HG02970 (cell line): ENCODE measurements around the gene SLC22A15.
"Not testable (repeated sequence)": the region's sequence is repeated elsewhere in the genome, so short reads cannot be mapped to it uniquely, and the experiment has no call there.

Experiments used
- ATAC-seq: cut with Tn5 transposase; IDR thresholded peaks from one replicate; pipeline ENCODE4 v1.9.1; 2021; ENCODE audit warnings: mild to moderate bottlenecking, moderate library complexity, moderate number of reproducible peaks; ENCODE audit not compliant: unreplicated experiment, low FRiP score

SLC22A15 gene

DNA sequence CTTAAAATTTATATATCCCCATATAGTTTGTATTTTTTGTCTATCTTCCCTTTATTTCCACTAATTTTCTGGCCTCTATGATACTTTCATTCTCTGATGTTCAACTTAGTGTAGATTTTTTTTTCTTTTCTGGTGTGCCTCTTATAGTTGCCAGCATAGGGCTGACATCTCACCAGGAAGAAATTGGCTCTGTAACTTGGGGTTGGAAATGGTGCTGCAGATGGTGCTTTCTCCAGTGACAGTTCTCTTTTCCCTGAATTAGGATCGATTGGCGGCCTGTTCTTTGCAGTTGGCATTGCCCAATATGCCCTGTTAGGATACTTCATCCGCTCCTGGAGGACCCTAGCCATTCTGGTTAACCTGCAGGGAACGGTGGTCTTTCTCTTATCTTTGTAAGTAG lies 50.3 kb downstream of the SLC22A15 start:
- no peak for ATAC-seq

GRCh38 chr1:116031302-116031835 lies 55.1 kb downstream of the SLC22A15 start:
- no peak for ATAC-seq

GRCh38 chr1:116033322-116033721 lies 57.0 kb downstream of the SLC22A15 start:
- ATAC-seq: no peak

DNA sequence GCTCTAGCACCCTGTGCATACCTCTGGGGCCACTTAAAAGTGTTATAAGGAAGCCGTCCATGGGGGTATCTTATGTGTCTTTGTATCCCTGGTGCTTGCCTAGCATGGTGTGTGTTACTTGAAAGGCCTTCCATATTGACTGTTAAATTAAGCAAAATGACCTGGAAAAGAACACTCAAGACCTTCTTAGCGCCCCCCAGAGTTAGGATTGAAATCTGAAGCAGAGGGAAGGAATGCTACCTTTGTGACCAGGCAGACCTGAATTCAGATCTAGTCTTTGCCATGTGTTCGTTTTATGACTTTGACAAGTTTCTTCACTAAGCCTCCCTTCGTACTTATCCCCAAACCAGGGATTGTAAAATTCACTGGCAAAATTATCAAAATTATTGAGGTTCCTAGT lies 59.9 kb downstream of the SLC22A15 start:
- ATAC-seq: no peak

DNA sequence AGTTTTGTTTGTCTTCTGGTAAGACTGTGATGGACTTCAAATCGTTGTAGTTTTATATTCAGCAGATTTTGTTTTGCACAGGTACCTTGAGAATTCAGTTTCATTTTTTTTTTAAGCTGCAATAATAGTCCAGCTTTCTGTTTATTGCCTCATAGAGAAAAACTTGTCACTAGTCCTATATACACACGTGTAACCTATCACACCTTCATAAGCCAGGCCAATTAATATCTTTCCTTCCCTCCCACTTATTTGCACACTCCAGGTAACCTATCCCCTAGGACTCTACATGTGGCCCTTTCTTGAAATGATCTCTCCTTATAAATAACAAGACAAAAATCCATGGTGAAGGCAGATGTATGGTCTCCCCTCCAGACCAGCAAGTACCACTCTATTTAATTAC lies 62.4 kb downstream of the SLC22A15 start:
- no peak for ATAC-seq

DNA sequence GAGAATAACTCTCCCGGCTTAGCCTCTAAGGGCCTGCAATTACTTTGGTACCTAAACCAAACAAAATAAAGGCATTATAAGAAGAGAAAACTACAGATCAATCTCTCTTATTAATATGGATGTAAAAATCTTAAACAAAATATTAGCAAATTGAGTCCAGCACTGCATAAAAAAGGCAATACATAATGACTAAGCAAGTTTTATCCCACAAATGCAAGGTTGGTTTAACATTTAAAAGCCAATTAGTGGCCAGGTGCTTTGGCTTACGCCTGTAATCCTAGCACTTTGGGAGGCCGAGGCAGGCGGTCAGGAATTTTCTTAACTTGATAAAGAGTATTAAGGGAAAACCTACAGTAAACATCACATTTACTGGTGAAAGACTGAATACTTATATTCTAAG lies 67.8 kb downstream of the SLC22A15 start:
- no peak for ATAC-seq

DNA sequence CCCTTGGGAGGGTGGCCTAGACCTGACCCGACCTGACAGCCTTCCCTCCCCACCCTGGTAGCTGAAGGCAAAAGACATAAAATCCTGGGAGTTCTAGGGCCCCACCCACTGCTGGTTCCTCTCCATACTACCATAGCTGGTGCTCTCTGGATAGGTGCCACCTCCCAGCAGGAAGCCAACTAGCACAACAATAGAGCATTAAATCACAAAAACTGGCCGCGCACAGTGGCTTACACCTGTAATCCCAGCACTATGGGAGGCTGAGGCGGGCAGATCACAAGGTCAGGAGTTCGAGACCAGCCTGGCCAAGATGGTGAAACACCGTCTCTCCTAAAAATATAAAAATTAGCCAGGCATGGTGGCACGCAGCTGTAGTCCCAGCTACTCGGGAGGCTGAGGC lies 70.6 kb downstream of the SLC22A15 start:
- ATAC-seq: not testable (repeated sequence)

GRCh38 chr1:116051896-116052295 lies 75.6 kb downstream of the SLC22A15 start:
- ATAC-seq: not testable (repeated sequence)

DNA sequence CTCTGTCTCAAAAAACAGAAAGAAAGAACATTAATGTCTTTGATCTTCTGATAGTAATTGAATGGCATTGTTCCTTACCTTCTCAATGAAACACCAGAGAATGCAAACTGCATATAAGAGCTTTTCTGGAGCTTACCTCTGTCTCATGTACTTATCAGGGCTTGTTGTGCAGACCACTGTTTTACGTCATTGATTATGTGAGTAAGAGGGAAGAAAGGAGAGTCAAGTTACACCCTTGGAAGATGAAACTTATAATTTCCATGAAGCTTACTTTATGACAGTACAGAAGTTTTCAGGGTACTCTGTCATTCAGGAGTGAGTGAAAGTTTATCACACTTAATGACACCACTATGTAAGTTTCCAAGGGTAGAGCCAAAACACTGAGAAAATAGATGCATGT lies 85.9 kb downstream of the SLC22A15 start:
- ATAC-seq: no peak

GRCh38 chr1:116064616-116065015 lies 88.3 kb downstream of the SLC22A15 start:
- no peak for ATAC-seq

GRCh38 chr1:116066868-116067565 lies 90.7 kb downstream of the SLC22A15 start:
- ATAC-seq: no peak

- no peak for ATAC-seq
These were observed 91.2 kb downstream of the SLC22A15 start for GRCh38 chr1:116067566-116067890.

DNA sequence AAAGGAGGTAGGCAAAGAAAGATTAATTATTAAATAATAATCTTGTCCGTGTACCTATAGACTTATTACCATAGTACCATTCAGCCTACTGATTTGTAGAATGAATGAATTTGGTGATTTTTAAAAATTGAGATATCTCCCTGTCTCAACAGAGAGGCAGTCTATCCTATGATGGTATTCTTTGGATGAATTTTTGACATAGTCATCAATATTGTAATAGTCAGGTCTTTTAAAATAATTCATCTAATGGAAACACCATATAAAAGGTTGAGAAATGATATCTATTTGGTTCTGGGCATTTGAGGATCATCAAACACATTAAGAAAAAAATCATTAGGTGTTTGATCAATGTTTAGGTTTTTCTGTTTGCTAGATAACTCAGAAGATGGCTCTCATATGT lies 99.3 kb downstream of the SLC22A15 start:
- ATAC-seq: no peak

- ATAC-seq: no peak
These were observed 99.7 kb downstream of the SLC22A15 start for GRCh38 chr1:116075990-116076389.

DNA sequence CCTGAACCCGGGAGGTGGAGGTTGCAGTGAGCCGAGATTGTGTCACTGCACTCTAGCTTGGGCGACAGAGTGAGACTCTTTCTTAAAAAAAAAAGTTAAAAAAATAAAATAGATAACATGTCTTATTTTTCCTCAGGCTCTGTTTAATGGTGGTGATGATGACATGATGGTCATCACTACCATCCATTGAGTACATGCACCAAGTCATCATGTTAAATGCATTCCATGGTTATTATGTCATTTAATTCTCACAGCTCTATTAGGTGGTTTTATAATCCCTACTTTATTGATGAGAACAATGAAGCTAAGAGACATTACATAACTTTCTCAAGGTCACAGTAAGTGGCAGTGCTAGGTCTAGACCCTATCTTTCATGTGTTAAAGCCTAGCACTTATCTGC lies 100.5 kb downstream of the SLC22A15 start:
- ATAC-seq: no peak

DNA sequence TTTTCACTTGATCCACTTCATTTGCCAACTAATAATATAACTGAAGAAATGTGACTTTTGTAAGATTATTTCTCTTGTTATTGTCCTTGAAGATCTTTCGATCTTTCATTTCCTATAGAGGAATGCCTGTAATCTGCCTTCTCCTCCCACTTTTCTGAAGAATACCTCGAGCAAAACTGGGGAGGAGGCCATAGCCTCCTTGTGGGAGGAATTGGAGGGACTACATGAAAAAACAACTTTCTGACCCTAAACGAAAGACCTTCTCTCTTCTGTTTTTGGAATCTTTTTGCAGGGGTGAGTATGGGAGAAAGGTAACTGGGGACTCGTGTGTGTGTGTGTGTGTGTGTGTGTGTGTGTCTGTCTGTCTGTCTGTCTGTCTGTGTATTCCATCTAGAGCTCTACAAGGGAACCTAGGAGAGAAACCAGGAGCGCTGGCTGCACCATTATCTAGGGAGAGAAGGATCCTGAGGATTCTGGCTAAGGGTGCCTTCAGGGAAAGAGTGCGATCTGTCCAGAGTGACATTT lies 102.4 kb downstream of the SLC22A15 start:
- no peak for ATAC-seq

DNA sequence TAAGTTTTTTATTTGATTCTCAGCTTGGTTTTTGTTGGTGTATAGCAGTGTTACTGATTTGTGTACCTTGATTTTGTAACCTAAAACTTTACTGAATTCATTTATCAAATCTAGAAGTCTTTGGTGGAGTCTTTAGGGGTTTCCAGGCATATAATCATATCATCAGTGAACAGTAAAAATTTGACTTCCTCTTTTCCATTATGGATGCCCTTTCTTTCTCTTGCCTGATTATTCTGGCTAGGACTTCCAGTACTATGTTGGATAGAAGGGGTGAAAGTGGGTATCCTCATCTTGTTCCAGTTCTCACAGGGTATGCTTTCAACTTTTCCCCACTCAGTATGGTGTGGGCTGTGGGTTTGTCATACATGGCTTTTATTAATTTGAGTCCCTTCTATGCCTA lies 111.3 kb downstream of the SLC22A15 start:
- no peak for ATAC-seq

DNA sequence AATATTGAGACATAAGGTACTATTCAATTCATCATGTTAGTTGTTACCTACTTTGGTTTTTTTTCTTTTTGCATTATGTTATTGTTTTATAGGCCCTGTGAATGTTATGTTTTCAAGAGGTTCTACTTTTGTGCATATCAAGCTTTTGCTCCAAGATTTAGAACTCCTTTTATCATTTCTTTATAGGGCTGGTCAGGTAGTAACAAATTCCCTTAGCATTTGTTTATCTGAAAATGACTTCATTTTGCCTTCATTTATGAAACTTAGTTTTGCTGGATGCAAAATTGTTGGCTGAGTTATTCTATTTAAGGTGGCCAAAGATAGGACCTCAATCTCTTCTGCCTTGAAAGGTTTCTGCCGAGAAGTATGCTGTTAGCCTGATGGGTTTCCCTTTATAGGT lies 113.6 kb downstream of the SLC22A15 start:
- ATAC-seq: no peak

GRCh38 chr1:116091083-116091482 lies 114.8 kb downstream of the SLC22A15 start:
- no peak for ATAC-seq

GRCh38 chr1:116092752-116093489 lies 116.6 kb downstream of the SLC22A15 start:
- no peak for ATAC-seq

DNA sequence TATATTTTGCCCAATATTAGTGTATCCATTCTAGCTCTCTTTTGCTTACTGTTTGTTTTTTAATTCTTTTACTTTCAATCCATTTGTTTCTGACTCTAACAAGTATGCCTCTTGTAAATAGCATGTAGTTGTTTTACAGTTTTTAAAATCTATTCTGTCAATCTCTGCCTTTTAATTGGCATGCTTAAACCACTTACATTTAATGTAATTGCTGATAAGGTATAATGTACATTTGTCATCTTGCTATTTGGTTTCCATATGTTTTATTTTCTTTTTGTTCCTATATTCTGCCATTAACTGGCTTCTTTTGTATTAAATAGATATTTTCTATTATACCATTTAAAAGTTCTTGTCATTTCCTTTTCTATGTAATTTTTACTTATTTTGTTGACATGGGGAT lies 118.7 kb downstream of the SLC22A15 start:
- no peak for ATAC-seq
